ENCODE data around the gene ABHD12. TPM values are rescaled to one million over a fixed set of nuclear protein-coding genes. Genes with fewer than 3 reads are reported as not detected.
A peak's percentile ranks its signal among the peaks of the same experiment; 100 is the strongest.

The ABHD12 gene
- total RNA-seq, 1 experiment from 2014 or later: 48.8 TPM

GRCh38 chr20:25291432-25292133, 99.1 kb downstream of the ABHD12 start:
- no peak for DNase-seq (ENCODE audit: low read depth)

GRCh38 chr20:25290646-25291431, 99.8 kb downstream of the ABHD12 start:
- DNase-seq (ENCODE audit: low read depth): no peak

- no peak for DNase-seq (ENCODE audit: low read depth)
Observed at GRCh38 chr20:25289886-25290597, 100.6 kb downstream of the ABHD12 start.

- no peak for DNase-seq (ENCODE audit: low read depth)
Observed at GRCh38 chr20:25288291-25289181, 102.1 kb downstream of the ABHD12 start.

- DNase-seq (ENCODE audit: low read depth): no peak
Observed at GRCh38 chr20:25287631-25288290, 102.9 kb downstream of the ABHD12 start.

GRCh38 chr20:25286917-25287316, 103.7 kb downstream of the ABHD12 start:
- no peak for DNase-seq (ENCODE audit: low read depth)

- no peak for DNase-seq (ENCODE audit: low read depth)
Observed at GRCh38 chr20:25285856-25286798, 104.5 kb downstream of the ABHD12 start.

- no peak for DNase-seq (ENCODE audit: low read depth)
Observed at GRCh38 chr20:25285091-25285647, 105.5 kb downstream of the ABHD12 start.

- DNase-seq (ENCODE audit: low read depth): no peak
Observed at GRCh38 chr20:25284131-25284601, 106.5 kb downstream of the ABHD12 start.

- no peak for DNase-seq (ENCODE audit: low read depth)
Observed at GRCh38 chr20:25283221-25283951, 107.2 kb downstream of the ABHD12 start.

GRCh38 chr20:25282796-25283195, 107.8 kb downstream of the ABHD12 start:
- no peak for DNase-seq (ENCODE audit: low read depth)

- DNase-seq (ENCODE audit: low read depth): no peak
Observed at GRCh38 chr20:25282034-25282781, 108.4 kb downstream of the ABHD12 start.

GRCh38 chr20:25281541-25281991, 109.1 kb downstream of the ABHD12 start:
- DNase-seq (ENCODE audit: low read depth): peak; percentile 75

GRCh38 chr20:25280574-25281535, 109.8 kb downstream of the ABHD12 start:
- no peak for DNase-seq (ENCODE audit: low read depth)

GRCh38 chr20:25280051-25280573, 110.5 kb downstream of the ABHD12 start:
- DNase-seq (ENCODE audit: low read depth): no peak

- peak; percentile 40 for DNase-seq (ENCODE audit: low read depth)
Observed at GRCh38 chr20:25279403-25279802, 111.2 kb downstream of the ABHD12 start.

Data from LHCN-M2 (cell line).